Measurements from ENCODE around the gene COLGALT1. TPM values are rescaled to one million over a fixed set of nuclear protein-coding genes. Genes with fewer than 3 reads are reported as not detected.

The COLGALT1 gene
- total RNA-seq, 1 experiment from 2014 or later = 79.1 TPM

DNA sequence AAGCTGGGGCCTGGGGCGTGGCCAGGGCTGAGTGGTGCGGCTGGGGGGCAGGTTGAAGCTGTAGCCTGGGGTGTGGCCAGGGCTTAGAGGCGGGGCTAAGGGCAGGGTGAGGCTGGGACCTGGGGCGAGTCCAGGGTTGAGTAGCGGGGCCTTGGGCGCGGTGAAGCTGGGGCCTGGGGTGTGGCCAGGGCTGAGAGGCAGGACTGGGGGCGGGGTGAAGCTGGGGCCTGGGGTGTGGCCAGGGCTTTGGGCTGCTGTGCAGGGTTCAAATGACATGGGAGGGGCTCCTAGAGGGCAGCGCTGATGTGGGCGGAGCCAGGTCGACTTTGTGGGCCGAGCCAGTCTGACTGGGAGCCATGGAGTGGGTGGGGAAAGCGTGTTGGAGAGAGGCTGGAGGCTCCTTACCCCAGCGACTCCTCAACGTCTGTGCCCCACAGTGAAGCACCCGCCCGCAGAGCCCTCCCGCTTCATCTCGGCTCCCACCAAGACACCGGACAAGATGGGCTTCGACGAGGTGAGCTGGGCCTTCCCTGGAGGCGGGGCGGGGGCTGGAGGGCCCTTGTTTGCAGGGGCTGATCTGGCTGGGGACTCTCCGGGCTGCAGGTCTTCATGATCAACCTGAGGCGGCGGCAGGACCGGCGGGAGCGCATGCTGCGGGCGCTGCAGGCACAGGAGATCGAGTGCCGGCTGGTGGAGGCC, 21.5 kb downstream of the COLGALT1 start:
- H3K36me3 Mint-ChIP-seq (ENCODE audit: insufficient read depth, unreplicated experiment) = peaks cover 42% of the 10 kb centered on the region
- CTCF ChIA-PET = no interaction called here
- no peaks in the 10 kb centered on the region for H3K9me3 Mint-ChIP-seq (ENCODE audit: low read depth, unreplicated experiment)
- no peak overlapping the region for H3K4me3 Mint-ChIP-seq (ENCODE audit: low read depth, unreplicated experiment)
- intact Hi-C loops (cut with micrococcal nuclease; ENCODE audit: unreplicated experiment) = no loop called here
- DNase-seq = no peak
- H3K27ac Mint-ChIP-seq (ENCODE audit: unreplicated experiment) = no peak overlapping the region
- no peak for TF ChIP-seq CTCF (IDR thresholded peaks at IDR 0.05; ENCODE audit: unreplicated experiment)
- peaks cover 7% of the 10 kb centered on the region for H3K4me1 Mint-ChIP-seq (ENCODE audit: low read depth, unreplicated experiment)
- no TSS peak for BruUV-seq (replicated peaks)
- no peaks in the 10 kb centered on the region for H3K27me3 Mint-ChIP-seq (ENCODE audit: unreplicated experiment)

DNA sequence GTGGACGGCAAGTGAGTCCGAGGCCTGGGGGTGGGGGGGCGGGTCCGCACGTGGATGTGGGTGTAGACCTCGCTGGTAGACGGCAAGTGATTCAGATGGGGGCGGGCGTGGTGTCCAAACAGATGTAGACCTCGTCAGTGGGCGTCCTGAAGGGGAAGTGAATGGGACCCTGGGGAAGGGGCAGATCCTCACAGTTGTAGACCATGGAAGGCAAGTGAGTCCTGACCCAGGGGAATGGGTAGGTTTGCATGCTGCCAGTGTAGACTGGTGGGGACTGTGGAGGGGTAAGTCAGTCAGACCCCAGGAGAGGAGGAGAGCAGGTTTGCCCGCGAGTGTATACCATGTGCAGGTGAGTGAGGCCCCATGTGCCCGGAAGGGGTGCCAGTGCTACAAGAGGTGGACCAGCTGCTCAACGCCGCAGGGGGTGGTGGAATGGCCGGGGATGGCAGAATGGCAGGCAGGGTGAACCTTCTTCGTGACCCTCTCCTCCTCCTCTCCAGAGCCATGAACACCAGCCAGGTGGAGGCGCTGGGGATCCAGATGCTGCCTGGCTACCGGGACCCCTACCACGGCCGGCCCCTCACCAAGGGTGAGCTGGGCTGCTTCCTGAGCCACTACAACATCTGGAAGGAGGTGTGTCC, 22.1 kb downstream of the COLGALT1 start:
- Mint-ChIP-seq H3K9me3 (ENCODE audit: low read depth, unreplicated experiment) (no peaks in the 10 kb centered on the region), H3K4me3 (ENCODE audit: low read depth, unreplicated experiment) (no peak overlapping the region), H3K36me3 (ENCODE audit: insufficient read depth, unreplicated experiment) (peaks cover 38% of the 10 kb centered on the region), H3K4me1 (ENCODE audit: low read depth, unreplicated experiment) (peaks cover 7% of the 10 kb centered on the region), H3K27ac (ENCODE audit: unreplicated experiment) (no peak overlapping the region), H3K27me3 (ENCODE audit: unreplicated experiment) (no peaks in the 10 kb centered on the region)
- intact Hi-C loops (cut with micrococcal nuclease; ENCODE audit: unreplicated experiment) = no loop called here
- no peak for DNase-seq
- BruUV-seq (replicated peaks) = no TSS peak
- CTCF ChIA-PET = no interaction called here
- no peak for TF ChIP-seq CTCF (IDR thresholded peaks at IDR 0.05; ENCODE audit: unreplicated experiment)

GRCh38 chr19:17579661-17580244, 24.3 kb downstream of the COLGALT1 start:
- CTCF ChIA-PET = interaction anchor here (0.5 to 1.0 kb wide), 2 partner anchors 25 to 186 kb away, joined by 3 read pairs; no protein-coding TSS in a partner anchor
- peaks cover 7% of the 10 kb centered on the region for H3K4me1 Mint-ChIP-seq (ENCODE audit: low read depth, unreplicated experiment)
- peaks cover 37% of the 10 kb centered on the region for H3K36me3 Mint-ChIP-seq (ENCODE audit: insufficient read depth, unreplicated experiment)
- no peak overlapping the region for H3K4me3 Mint-ChIP-seq (ENCODE audit: low read depth, unreplicated experiment)
- H3K27ac Mint-ChIP-seq (ENCODE audit: unreplicated experiment) = peak overlapping the region; percentile 21
- intact Hi-C loops (cut with micrococcal nuclease; ENCODE audit: unreplicated experiment) = no loop called here
- BruUV-seq (replicated peaks) = no TSS peak
- H3K9me3 Mint-ChIP-seq (ENCODE audit: low read depth, unreplicated experiment) = no peaks in the 10 kb centered on the region
- peak; percentile 54 for DNase-seq
- H3K27me3 Mint-ChIP-seq (ENCODE audit: unreplicated experiment) = no peaks in the 10 kb centered on the region
- TF ChIP-seq CTCF (IDR thresholded peaks at IDR 0.05; ENCODE audit: unreplicated experiment) = no peak

- Mint-ChIP-seq H3K9me3 (ENCODE audit: low read depth, unreplicated experiment) (no peaks in the 10 kb centered on the region), H3K27ac (ENCODE audit: unreplicated experiment) (peak overlapping the region; percentile 21), H3K27me3 (ENCODE audit: unreplicated experiment) (no peaks in the 10 kb centered on the region), H3K36me3 (ENCODE audit: insufficient read depth, unreplicated experiment) (peaks cover 37% of the 10 kb centered on the region), H3K4me1 (ENCODE audit: low read depth, unreplicated experiment) (peaks cover 7% of the 10 kb centered on the region), H3K4me3 (ENCODE audit: low read depth, unreplicated experiment) (no peak overlapping the region)
- no TSS peak for BruUV-seq (replicated peaks)
- TF ChIP-seq CTCF (IDR thresholded peaks at IDR 0.05; ENCODE audit: unreplicated experiment) = no peak
- intact Hi-C loops (cut with micrococcal nuclease; ENCODE audit: unreplicated experiment) = no loop called here
- DNase-seq = no peak
- CTCF ChIA-PET = interaction anchor here (0.6 to 1.0 kb wide), 2 partner anchors 18 to 24 kb away, joined by 3 read pairs; no protein-coding TSS in a partner anchor
These were observed 25.2 kb downstream of the COLGALT1 start for GRCh38 chr19:17580470-17581144.

Measured in Calu3 (cell line).